ENCODE measurements around the gene PRPF4. TPM values are rescaled to one million over a fixed set of nuclear protein-coding genes. Genes with fewer than 3 reads are reported as not detected.

PRPF4 gene
- total RNA-seq, 1 experiment from 2014 or later, result 21.3 TPM

DNA sequence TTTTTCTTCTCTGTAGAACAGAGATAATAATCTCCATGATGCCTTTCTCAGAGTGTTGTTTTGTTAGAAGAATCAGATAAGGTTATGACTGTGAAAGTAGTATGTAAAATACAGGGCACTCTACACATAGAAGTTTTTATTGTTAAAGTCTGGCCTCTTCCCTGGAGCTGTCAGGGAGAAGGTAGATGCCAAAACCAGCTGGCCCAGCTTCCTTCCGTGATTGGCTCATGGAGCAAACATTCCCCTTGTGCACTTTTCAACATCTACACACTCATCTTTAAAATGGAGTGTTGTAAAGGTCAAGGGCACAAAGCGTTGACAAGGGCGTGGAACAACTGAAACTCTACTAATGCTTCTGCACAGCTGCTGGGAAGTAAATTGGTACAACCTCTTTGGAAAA, 35.1 kb downstream of the PRPF4 start:
- no peak for DNase-seq (ENCODE audit: low spot score)

GRCh38 chr9:113311961-113312360, 36.5 kb downstream of the PRPF4 start:
- no peak for DNase-seq (ENCODE audit: low spot score)

- no peak for DNase-seq (ENCODE audit: low spot score)
Measured at GRCh38 chr9:113313261-113313660, 37.8 kb downstream of the PRPF4 start.

DNA sequence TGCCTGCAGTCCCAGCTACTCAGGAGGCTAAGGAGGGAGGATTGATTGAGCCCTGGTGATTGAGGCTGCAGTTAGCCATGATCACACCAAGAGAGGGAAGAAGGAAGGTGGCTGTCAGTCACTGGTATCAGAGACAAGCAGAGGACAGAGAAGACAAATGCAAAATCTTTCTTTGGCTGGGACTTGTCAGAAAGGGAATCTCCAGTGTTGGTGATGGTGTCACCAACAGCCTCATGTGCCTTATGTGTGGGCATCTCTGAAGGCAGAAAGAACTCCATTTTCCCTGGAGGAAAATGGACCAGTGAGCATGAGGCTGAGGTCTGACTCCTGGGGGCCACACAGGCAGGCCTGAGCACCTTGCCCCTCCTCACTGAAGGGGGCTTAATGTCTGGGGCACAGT, 39.8 kb downstream of the PRPF4 start:
- no peak for DNase-seq (ENCODE audit: low spot score)

GRCh38 chr9:113316030-113316429, 40.6 kb downstream of the PRPF4 start:
- no peak for DNase-seq (ENCODE audit: low spot score)

- no peak for DNase-seq (ENCODE audit: low spot score)
Measured at GRCh38 chr9:113317777-113318176, 42.3 kb downstream of the PRPF4 start.

GRCh38 chr9:113319054-113319453, 43.6 kb downstream of the PRPF4 start:
- DNase-seq (ENCODE audit: low spot score), result no peak

- DNase-seq (ENCODE audit: low spot score), result no peak
Measured at GRCh38 chr9:113320051-113320450, 44.6 kb downstream of the PRPF4 start.

GRCh38 chr9:113322671-113323070, 47.2 kb downstream of the PRPF4 start:
- DNase-seq (ENCODE audit: low spot score), result no peak

DNA sequence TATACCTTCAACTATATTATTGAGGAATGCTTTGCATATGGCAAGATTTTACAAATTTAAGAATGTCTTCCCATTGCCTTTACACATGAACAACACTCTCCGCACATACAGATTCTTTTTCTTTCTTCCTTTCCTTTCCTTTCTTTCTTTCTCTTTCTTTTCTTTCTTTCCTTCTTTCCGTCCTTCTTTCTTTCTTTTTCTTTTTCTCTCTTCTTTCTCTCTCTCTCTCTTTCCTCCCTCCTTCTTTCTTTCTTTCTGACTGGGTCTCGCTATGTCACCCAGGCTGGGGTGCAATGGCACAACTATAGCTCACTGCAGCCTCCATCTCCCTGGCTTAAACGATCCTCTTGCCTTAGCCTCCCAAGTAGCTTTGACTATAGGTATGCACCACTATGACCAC, 50.8 kb downstream of the PRPF4 start:
- DNase-seq (ENCODE audit: low spot score), result no peak

DNA sequence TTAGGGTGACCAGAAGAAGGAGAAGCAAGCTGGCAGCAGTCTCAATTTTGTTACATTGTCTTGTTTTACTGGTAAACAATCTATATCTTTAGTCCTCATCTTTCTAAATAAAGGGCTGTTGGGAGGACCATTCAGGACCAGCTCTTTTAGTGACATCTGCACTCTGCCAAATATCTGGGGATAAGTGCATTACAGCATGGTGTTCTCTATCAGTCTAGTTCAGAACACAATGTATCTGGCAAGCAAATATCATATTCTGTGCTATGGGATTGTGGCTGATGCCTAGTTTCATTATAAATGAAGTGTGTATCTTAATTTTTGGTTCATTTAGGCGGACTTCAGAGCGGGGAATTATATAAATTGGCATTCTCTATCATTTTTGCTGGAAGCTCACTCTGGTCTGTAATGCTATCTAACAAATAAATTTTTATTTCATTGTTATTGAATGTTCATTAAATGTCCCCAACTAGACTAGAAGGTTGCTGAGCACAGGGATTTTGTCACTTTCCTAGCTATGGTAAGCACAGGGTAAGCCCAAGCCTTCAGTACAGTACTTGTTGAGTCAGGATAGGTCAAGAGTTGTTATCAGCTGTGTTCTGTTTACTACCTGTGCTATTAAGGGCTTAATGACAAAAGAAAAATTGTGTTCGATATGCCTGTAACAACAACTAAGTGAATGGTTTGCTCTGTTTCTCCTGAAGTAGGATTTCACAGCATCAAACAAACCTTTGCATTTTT, 52.8 kb downstream of the PRPF4 start:
- no peak for DNase-seq (ENCODE audit: low spot score)

GRCh38 chr9:113331780-113332179, 56.3 kb downstream of the PRPF4 start:
- DNase-seq (ENCODE audit: low spot score), result no peak

DNA sequence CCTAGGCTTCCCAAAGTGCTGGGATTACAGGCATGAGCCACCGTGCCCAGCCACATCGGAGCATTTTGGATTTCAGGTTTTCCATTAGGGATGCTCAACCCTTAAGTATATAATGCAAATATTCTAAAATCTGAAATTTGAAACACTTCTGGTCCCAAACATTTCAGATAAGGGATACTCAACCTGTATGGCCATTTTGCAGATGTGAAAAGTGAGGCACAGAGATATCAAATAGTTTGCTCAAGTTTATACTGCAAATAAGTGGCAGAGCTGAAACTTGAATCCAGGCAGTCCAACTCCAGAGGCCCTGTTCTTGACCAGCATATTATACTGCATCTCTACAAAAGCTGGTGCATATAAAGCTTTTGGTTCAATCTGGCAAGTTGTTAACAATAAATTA, 62.3 kb downstream of the PRPF4 start:
- no peak for DNase-seq (ENCODE audit: low spot score)

GRCh38 chr9:113340011-113340699, 64.7 kb downstream of the PRPF4 start, which contains the start of gene WDR31:
Gene WDR31, minus strand, starts transcription at chr9:113340275. Its CDS starts 8,253 bp downstream, at chr9:113332022.
- DNase-seq (ENCODE audit: low spot score), result peak; percentile 87

- peak; percentile 85 for DNase-seq (ENCODE audit: low spot score)
Measured at GRCh38 chr9:113341712-113342410, 66.4 kb downstream of the PRPF4 start.

Other genes starting within 250 kb of the PRPF4 start
- not detected in 2 replicates for gene ZFP37, start 218.9 kb upstream of the PRPF4 start, total RNA-seq (2014; rRNA removed; shearing (Covaris generic))
- 1.8 and 3.4 TPM in 2 replicates for gene SLC31A2, start 124.7 kb upstream of the PRPF4 start, total RNA-seq (2014; rRNA removed; shearing (Covaris generic))
- 14.7 and 16.0 TPM in 2 replicates for gene FKBP15, start 54.4 kb upstream of the PRPF4 start, total RNA-seq (2014; rRNA removed; shearing (Covaris generic))
- gene SLC31A1, start 54.1 kb upstream of the PRPF4 start, total RNA-seq (2014; rRNA removed; shearing (Covaris generic)), result 13.4 TPM in 2 replicates
- gene CDC26, start 86 bp upstream of the PRPF4 start, total RNA-seq (2014; rRNA removed; shearing (Covaris generic)), result 20.2 and 22.6 TPM in 2 replicates
- gene RNF183, start 27.7 kb downstream of the PRPF4 start, total RNA-seq (2014; rRNA removed; shearing (Covaris generic)), result 6.1 and 7.1 TPM in 2 replicates
- gene WDR31, start 64.6 kb downstream of the PRPF4 start, total RNA-seq (2014; rRNA removed; shearing (Covaris generic)), result 0.37 and 0.74 TPM in 2 replicates
- gene BSPRY, start 73.9 kb downstream of the PRPF4 start, total RNA-seq (2014; rRNA removed; shearing (Covaris generic)), result 31.5 and 34.1 TPM in 2 replicates
- 73.3 and 78.1 TPM in 2 replicates for gene HDHD3, start 101.3 kb downstream of the PRPF4 start, total RNA-seq (2014; rRNA removed; shearing (Covaris generic))
- 16.0 and 20.8 TPM in 2 replicates for gene ALAD, start 125.6 kb downstream of the PRPF4 start, total RNA-seq (2014; rRNA removed; shearing (Covaris generic))
- 83.0 and 84.4 TPM in 2 replicates for gene POLE3, start 135.0 kb downstream of the PRPF4 start, total RNA-seq (2014; rRNA removed; shearing (Covaris generic))
- 0.92 and 1.1 TPM in 2 replicates for gene C9orf43, start 135.1 kb downstream of the PRPF4 start, total RNA-seq (2014; rRNA removed; shearing (Covaris generic))
- 71.2 and 76.8 TPM in 2 replicates for gene RGS3, start 188.1 kb downstream of the PRPF4 start, total RNA-seq (2014; rRNA removed; shearing (Covaris generic))

Data from HT-29 (cell line).